Ovary (tissue), 9 donors: ENCODE results near the gene MNAT1. TPM values are rescaled to one million over a fixed set of nuclear protein-coding genes. Genes with fewer than 3 reads are reported as not detected.

Experiments
- DNase-seq, 5 donors: peaks; one replicate each; pipeline ENCODE4 v3.0.0-alpha.2; 2019 to 2020
- H3K27ac ChIP-seq, 2 donors: fragments of 200-600 bp; one replicate each; pipeline versions ENCODE4 v1.5.1 to v1.8.0; 2019 to 2022
- H3K27me3 ChIP-seq: fragments of 200-600 bp; one replicate; pipeline ENCODE4 v1.8.0; 2022
- H3K36me3 ChIP-seq: fragments of 200-600 bp; sonication (generic); one replicate; pipeline ENCODE4 v1.5.1; 2019
- H3K4me1 ChIP-seq: one replicate; pipeline ENCODE4 v1.8.1; 2013; ENCODE audit warnings: mild to moderate bottlenecking, moderate library complexity; ENCODE audit not compliant: insufficient read depth
- H3K4me3 ChIP-seq: fragments of 200-600 bp; sonication (generic); one replicate; pipeline ENCODE4 v1.5.1; 2017
- H3K9me3 ChIP-seq, 2 donors: fragments of 200-600 bp in 1 of 2; sonication (generic) in 1 of 2; one replicate each; pipeline versions ENCODE4 v1.5.1 to v1.8.1; 2013 to 2019; ENCODE audit warnings: mild to moderate bottlenecking in 1 of 2, moderate library complexity in 1 of 2
- EP300 ChIP-seq: sonication (generic); formaldehyde crosslinking; IDR thresholded peaks from one replicate; pipeline ENCODE4 v1.6.1; 2017; ENCODE audit warnings: antibody characterized with exemption
- POLR2A ChIP-seq: fragments of 450-650 bp; IDR thresholded peaks from one replicate; pipeline ENCODE4 v1.6.1; 2017; ENCODE audit warnings: antibody characterized with exemption, mild to moderate bottlenecking, moderate library complexity
- whole genome bisulfite sequencing, 3 donors: extraction: QIAGEN DNeasy Blood & Tissue Kit in 1 of 3; methylation state at CpG; one replicate each; pipeline versions ENCODE4 v1.1.5 to v1.1.7; 2013 to 2017; 5-methylcytosine and 5-hydroxymethylcytosine counted together
- intact Hi-C, 4 donors: fragments of 100-400 bp; cut with DNase I; formaldehyde crosslinking; loops; one replicate each; pipeline versions ENCODE4 v1.11.0 to v1.15.1; 2022 to 2023
- polyA plus RNA-seq, 2 donors: library from polyadenylated mRNA; stranded (reverse); fragments of 200-250 nt in 1 of 2; fragments of 350-450 nt in 1 of 2; fragmentation: Illumina TruSeq in 1 of 2; extraction: RNeasy Lipid Tissue Mini Kit (QIAGEN cat#74804) in 1 of 2; gene quantifications; one replicate each; pipeline ENCODE4 v1.2.3, GENCODE V29; 2013 to 2014
- total RNA-seq, 7 donors: library from RNA; depleted of rRNA in 2 of 7; stranded (reverse); fragments of >200 nt in 2 of 7; fragmentation: NEBNext Ultra II Directional in 3 of 7; extraction: Animal tissue kit (Norgen Biotek cat#: 25700) in 3 of 7; gene quantifications; one replicate each; pipeline versions ENCODE4 v1.1.0 to v1.2.4, GENCODE V29; 2016 to 2023
- TF ChIP-seq, protein P1 (sequence below), 3 donors: fragments of 450-650 bp in 2 of 3; fragments of 200-600 bp in 1 of 3; IDR thresholded peaks; one replicate each; pipeline versions ENCODE4 v1.5.1 to v1.8.0; 2016 to 2022; ENCODE audit warnings: antibody characterized with exemption in 3 of 3, mild to moderate bottlenecking in 1 of 3
- donor health status: DM: no; HTN: no; CAD: no; lungs with moderate emphysema.
- donor health status: DM: no; HTN: no; CAD: no.
- donor health status: Bipolar disorder and iron deficiency.
- donor health status: DM: yes; HTN: yes; CAD: no.
- donor health status: DM: no; HTN: no; CAD: no.
- donor health status: DM: yes; HTN: yes; CAD: no.

Gene MNAT1
- total and polyA plus RNA-seq, 9 donors: 23.0 to 59.4 (median 32.8) TPM

DNA sequence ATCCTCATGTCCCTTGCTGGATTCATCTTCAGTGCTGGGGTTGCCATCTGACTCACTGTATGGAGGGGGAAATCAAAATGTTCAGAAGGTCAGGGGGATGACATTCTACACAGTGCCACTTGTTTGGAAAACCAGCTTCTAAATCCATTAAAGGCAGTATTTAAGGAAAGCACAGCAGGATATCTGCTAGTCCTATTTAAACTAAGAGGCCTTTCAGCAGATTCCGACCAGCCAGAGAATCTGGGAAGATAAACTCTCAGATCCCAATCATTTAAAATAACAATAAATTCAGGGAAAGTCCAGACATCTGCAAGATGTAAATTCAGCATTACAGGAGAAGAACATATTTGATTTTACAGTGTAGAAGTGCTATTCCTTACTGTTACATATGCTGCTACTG, 14.2 kb upstream of the MNAT1 start:
- no peaks in the 10 kb centered on the region for H3K9me3 ChIP-seq
- no peaks in the 10 kb centered on the region for H3K4me1 ChIP-seq
- intact Hi-C loops: loop anchor here in 2 of 4 donors (10.0 kb wide), 3 partner anchors 144 to 534 kb away; partner anchors contain the start of genes SLC38A6 (in 2 of the 2) and TRMT5 (in 2 of the 2)
- no peaks in the 10 kb centered on the region for H3K27me3 ChIP-seq
- H3K4me3 ChIP-seq: no peak overlapping the region
- H3K27ac ChIP-seq: no peak overlapping the region
- TF ChIP-seq, protein P1, sequence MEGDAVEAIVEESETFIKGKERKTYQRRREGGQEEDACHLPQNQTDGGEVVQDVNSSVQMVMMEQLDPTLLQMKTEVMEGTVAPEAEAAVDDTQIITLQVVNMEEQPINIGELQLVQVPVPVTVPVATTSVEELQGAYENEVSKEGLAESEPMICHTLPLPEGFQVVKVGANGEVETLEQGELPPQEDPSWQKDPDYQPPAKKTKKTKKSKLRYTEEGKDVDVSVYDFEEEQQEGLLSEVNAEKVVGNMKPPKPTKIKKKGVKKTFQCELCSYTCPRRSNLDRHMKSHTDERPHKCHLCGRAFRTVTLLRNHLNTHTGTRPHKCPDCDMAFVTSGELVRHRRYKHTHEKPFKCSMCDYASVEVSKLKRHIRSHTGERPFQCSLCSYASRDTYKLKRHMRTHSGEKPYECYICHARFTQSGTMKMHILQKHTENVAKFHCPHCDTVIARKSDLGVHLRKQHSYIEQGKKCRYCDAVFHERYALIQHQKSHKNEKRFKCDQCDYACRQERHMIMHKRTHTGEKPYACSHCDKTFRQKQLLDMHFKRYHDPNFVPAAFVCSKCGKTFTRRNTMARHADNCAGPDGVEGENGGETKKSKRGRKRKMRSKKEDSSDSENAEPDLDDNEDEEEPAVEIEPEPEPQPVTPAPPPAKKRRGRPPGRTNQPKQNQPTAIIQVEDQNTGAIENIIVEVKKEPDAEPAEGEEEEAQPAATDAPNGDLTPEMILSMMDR (IDR thresholded peaks at IDR 0.05): no peak
- no peak for TF ChIP-seq EP300
- WGBS, 3 donors: 92 to 97% (median 97%) methylated on average over 1 of the region's 1 CpG
- H3K36me3 ChIP-seq: no peaks in the 10 kb centered on the region
- no peak for DNase-seq

DNA sequence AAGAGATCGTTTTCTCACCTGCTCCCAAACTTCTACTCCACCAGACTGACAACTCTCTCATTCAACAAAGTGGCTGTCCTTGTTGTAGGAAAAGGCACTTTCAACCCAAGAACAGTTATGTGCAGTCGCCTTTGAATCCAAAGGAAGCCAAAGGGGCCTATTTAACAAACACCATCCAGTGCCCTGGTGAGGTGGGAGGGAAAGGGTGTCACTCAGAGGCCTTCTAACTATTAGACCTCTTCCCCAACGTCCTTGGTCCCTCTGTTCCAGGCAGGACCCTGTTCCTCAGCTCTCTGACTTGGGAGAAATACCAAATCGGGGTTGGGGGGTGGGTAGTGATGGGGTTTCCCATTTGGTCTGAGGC, 13.6 kb upstream of the MNAT1 start:
- no peak for DNase-seq
- Histone ChIP-seq H3K27ac (no peak overlapping the region), H3K27me3 (no peaks in the 10 kb centered on the region), H3K36me3 (no peaks in the 10 kb centered on the region), H3K4me3 (peak overlapping the region; percentile 80), H3K9me3 (no peaks in the 10 kb centered on the region), H3K4me1 (no peaks in the 10 kb centered on the region)
- 60 to 67% (median 64%) methylated on average over 4 of the region's 4 CpGs for WGBS, 3 donors
- intact Hi-C loops: loop anchor here in 2 of 4 donors (10.0 kb wide), 3 partner anchors 144 to 534 kb away; partner anchors contain the start of genes SLC38A6 (in 2 of the 2) and TRMT5 (in 2 of the 2)
- TF ChIP-seq EP300 (no peak), POLR2A (no peak)
- TF ChIP-seq, protein P1 (IDR thresholded peaks at IDR 0.05): no peak

DNA sequence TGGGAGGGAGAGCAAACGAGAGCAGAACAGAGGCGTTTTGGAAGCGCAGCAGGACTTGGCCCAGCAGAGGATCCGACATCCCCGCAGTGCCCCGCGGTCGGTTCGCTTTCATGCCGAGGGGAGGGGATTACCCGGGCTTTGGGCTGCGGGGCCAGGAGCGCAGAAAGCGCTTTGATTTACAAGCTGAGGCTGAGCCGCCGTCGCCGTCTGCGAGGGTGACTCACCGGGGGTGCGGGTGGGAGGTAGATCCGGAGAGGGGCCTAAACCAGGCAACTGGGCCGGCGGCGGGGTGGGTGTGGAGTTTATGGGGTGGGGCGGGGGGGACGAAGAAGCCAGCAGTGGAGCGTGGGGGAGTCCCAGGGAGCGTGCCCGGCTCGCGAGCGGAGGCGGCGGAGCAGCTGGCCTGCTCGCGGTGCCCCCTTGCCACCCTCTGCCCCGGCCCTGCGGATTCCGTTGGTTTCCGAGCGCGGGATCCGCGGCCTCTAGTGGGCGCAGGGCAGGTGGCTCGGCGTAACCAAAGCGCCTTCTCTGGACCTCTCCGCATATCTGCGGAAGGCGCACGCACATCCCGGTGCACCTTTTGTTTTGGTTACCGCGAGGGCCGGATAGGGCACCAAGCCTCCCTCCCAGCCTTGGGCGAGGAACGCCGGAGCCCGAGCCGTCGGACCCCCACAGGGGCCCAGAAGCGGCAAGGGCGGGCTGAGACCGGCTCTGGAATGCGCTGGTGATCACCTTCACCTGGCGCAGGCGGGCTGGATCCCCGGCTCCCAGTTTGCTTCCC, 13.0 kb upstream of the MNAT1 start:
- intact Hi-C loops: loop anchor here in 2 of 4 donors (10.0 kb wide), 3 partner anchors 143 to 533 kb away; partner anchors contain the start of genes SLC38A6 (in 2 of the 2) and TRMT5 (in 2 of the 2)
- 2 to 4% (median 3%) methylated on average over 36 to 70 of the region's 70 CpGs for WGBS, 3 donors

DNA sequence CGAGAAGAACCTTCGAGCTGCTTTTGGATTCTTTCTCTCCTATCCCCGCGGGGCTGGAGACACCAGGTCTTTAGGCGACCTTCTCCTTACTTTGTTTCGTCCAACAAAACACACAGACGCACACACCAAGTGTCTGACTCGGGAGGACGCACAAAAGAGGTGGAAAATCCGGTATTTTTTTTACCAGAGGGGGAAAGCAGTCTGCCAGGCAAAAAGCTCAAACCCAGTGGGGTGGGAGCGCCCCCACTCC, 12.5 kb upstream of the MNAT1 start:
- H3K4me3 ChIP-seq: peak overlapping the region; percentile 80
- H3K4me1 ChIP-seq: no peaks in the 10 kb centered on the region
- no peaks in the 10 kb centered on the region for H3K27me3 ChIP-seq
- 0 to 1% (median 1%) methylated on average over 11 of the region's 11 CpGs for WGBS, 3 donors
- H3K36me3 ChIP-seq: no peaks in the 10 kb centered on the region
- intact Hi-C loops: loop anchor here in 2 of 4 donors (10.0 kb wide), 3 partner anchors 143 to 533 kb away; partner anchors contain the start of genes SLC38A6 (in 2 of the 2) and TRMT5 (in 2 of the 2)
- DNase-seq: no peak
- H3K9me3 ChIP-seq: no peaks in the 10 kb centered on the region
- TF ChIP-seq EP300 (no peak), POLR2A (no peak)
- TF ChIP-seq, protein P1 (IDR thresholded peaks at IDR 0.05): no peak
- peak overlapping the region; percentile 88 to 92 for H3K27ac ChIP-seq

More for the DNA sequence above, 13.0 kb upstream of the MNAT1 start:
- TF ChIP-seq EP300: no peak
- TF ChIP-seq, protein P1 (IDR thresholded peaks at IDR 0.05): peak in 1 of 3 donors; percentile 13
- Histone ChIP-seq H3K27ac (peak overlapping the region in 1 of 2 donors; percentile 88), H3K9me3 (no peaks in the 10 kb centered on the region), H3K27me3 (no peaks in the 10 kb centered on the region), H3K4me1 (no peaks in the 10 kb centered on the region), H3K36me3 (no peaks in the 10 kb centered on the region), H3K4me3 (peak overlapping the region; percentile 80)
- DNase-seq: peak; percentile 50 to 66 (median 62)
